ENCODE measurements around the gene SNORC.

The SNORC gene

DNA sequence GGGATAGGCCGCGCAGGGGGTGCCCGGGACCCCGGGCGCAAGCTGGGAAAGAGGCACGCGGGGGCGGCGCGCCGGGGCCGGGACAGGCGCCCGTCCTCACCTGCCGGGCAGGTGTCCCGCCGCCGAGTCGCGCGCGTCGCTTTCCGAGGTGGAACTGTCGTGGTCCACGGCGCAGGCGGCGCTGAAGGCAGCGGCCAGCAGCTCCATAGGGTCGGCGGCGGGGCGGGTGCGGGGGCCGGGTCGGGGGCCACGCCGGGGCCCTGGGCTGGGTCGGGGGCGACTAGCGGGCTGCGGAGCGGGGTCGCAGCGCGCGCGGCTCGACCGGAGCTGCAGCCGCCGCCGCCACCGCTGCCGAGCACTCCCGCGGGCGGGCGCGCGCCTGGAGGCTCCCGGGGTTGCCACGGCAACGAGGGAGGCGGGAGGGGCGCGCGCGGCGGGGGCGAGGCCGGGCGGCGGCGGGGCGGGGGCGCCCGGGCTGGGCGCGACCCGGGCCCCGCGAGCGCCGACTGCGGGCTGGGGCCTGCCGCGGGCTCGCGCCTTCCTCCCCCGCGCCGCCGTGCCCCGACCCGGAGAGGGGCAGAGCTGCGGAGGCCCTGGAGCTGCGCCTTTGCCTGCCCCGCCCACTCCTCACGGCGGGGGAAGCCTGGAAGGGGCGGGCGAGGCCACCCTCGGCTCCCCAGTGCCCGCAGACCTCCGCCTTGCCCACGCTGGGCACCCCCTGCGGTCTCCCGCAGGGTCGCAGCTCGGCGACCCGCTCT, 57.9 kb downstream of the SNORC start:
- FAIRE-seq: no peak
